Hepatic stellate cell (primary cell): ENCODE data around the gene ALPK3.
A peak's percentile ranks its signal among the peaks of the same experiment; 100 is the strongest.

Experiments
- DNase-seq: peaks from one replicate; pipeline ENCODE4 v3.0.0; 2011; ENCODE audit warnings: low spot score

Gene ALPK3

DNA sequence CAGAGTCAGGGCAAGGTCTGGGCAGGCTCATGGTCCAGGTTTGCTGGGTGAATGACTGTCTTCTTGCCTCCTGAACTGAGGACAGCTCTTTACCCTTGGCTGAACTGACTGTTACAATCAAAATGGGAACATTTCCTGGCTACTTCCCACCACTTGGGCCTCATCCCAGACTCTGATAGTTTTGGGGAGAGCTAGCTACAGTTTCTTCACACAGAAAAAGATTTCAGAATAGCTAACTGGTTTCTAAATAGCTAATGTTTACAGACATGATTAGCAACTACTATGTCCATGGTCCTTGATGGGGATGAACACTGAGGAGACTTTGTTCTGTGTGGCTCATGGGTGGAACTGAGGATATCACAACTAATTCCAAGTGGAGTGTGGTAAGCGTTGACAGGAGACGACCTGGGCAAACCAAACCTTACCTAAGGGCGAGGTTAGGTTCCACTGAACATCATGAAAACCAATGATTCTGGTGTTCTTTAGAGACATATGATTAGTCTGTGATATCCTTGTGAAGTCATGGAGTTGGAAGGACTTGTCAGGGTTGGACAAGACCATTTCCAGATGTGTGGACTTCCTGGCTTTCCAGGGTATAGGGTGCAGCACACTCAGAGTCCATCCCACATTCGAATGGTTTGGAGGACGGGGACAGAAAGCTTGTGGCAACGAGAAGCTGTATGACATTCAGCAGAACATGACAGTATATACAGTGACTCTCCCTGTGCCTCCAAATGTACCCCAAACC, 7.3 kb downstream of the ALPK3 start:
- DNase-seq = no peak

DNA sequence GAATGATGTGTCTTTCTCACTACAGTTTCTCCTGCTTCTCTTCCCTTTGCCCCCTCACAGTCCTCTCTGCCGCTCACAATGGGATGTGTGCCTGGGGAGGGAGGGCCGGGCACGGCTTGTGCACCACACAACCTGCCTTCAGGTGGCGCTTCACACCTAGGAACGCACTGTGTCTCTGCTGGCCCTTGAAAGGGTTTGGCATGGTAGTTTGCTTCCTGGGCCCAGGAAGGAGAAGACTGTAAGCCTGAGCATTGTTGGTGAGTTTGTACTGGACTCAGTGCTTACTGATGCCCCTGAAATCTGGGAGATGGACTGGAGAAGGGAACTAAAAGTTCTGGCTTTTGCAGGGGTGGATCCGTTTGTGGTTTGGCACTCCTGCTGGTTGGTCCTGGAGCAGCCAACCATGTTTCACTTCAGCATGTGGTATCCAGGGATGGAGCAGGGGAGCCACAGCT, 9.2 kb downstream of the ALPK3 start:
- no peak for DNase-seq

- no peak for DNase-seq
Measured at GRCh38 chr15:84827246-84827645, 10.1 kb downstream of the ALPK3 start.

GRCh38 chr15:84828086-84828908, 11.1 kb downstream of the ALPK3 start:
- DNase-seq = no peak

DNA sequence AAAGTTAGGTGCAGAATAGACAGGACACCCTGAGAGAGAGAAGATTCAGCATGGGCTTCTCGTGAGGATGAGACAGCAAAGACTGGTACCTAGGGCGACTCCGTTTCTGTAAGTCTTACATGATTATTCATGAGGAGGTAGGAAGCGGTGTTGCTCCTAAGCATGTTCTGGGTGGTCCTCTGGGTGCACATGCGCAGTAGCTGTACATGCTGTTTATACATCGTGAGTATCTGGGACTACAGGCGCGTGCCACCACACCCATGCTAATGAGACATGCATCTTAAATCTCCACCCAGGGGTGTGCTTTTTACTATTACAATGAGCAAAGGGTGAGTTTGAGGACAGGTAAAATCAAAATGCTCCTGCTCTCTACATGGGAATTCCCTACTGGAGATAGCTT, 12.3 kb downstream of the ALPK3 start:
- DNase-seq = no peak

DNA sequence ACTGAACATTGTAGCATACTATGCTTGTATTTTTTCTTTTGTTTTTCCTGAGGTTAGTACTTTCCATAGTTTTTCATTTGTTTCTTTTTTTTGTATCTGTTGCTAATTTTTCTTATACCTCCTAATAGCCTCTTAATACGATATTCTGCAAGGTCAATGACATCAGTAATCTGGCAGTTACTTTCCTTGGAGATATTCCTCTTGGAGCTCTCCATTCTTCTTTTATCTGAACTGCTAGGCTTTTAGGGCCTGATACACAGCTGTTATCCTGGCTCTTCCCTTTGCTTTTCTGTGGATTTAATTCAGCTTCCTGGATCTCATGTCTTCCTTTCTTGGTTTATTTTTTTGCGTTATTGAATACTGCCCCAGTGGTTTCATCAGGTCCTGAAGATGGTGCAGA, 12.9 kb downstream of the ALPK3 start:
- DNase-seq = no peak

DNA sequence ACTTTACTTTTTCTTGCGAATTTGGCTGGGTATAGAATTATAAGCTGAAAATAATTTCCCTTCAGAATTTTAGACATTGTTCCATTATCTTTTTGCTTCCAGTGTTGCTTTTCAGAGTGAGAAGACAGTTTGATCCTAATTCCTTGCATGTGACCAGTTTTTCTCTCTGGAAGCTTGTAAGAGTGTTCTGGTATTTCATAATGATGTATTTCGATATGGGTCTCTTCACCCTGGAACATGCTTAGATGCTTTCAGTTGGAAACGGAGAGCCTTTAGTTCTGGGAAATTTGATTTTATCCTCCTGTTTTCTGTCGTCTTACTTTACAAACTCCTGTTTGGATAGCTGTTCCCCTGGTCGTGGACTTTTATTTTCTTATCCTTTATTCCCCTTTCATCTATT, 13.9 kb downstream of the ALPK3 start:
- no peak for DNase-seq

DNA sequence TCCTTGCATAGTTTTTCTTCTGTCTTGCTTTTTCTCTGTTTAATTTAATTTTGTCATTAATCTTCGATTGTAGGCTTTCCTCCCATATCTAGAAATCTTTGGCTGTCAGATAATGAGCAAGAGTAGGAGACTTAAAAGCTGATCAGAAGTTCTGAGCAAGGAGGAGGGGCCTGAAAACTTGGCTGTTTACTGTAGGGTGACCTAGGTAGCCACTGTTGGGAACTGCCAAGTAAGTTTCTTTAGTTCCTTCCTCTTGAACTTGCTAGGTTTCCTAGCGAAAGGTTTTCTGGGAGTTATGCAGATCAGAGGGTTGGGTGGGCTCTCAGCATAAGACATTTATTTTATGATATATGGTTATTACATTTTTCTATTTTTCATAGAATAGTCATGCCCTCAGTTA, 14.5 kb downstream of the ALPK3 start:
- DNase-seq = no peak

DNA sequence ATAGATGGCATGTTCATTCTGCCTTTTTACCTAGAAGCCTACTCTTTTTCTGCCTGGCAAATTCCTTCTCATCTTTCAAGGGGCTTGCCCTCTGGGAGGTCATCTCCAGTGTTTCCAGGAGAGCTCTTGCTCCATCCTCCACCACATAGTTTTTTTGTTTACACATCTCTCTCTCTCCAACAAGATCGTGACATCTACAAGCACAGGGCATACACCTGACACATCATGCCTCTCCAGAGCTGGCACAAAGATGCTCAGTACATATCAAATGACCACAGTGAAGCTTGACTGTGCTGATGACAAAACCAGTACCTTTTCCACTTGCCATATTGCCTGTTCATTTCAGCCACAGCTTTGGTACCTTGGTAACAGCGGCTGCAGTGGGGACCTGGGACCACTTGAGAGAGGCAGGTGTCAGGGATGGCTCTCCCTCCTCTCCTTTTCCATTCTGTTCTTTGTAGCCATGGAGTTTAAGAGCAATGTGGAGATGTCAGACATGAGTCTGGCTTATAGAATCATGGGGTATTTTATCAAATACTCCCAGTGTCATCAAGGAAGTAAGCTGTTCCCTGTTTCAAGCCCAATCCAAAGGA, 15.4 kb downstream of the ALPK3 start:
- DNase-seq = no peak

GRCh38 chr15:84833447-84834228, 16.5 kb downstream of the ALPK3 start:
- DNase-seq = no peak

DNA sequence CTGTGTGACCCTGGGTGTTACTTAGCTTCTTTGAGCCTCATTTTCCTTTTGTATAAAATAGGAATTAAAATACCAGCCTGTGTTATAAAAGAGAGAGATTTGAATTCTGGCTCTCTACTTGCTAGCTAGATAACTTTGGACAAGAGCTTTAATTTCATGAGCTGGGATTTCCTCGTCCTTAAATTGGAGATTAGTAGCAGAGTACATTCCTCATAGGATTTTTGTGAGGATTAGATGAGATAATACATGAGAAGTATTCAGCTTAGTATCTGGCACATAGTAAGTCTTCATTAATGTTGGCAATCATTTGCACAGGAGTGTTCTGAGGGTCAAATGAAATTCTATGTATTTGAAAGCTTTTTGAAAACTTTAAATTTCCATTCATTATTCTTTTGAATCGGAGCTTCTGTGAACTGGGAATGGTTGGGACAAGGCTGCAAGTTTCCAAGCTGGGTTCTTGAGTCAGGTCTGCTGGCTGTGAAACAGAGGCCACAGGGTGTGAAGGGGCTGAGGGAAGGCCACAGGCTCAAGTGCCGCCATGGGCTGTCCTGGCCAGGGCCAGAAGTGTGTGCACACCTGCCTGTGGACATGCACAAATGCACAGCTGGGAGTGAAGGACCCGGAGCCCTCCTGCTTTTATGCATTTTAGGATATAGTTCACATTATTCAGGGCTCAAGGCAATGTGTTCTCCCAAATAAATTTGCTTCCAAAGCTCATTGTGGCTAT, 17.2 kb downstream of the ALPK3 start:
- DNase-seq = no peak

- no peak for DNase-seq
Measured at GRCh38 chr15:84834969-84835368, 17.8 kb downstream of the ALPK3 start.

DNA sequence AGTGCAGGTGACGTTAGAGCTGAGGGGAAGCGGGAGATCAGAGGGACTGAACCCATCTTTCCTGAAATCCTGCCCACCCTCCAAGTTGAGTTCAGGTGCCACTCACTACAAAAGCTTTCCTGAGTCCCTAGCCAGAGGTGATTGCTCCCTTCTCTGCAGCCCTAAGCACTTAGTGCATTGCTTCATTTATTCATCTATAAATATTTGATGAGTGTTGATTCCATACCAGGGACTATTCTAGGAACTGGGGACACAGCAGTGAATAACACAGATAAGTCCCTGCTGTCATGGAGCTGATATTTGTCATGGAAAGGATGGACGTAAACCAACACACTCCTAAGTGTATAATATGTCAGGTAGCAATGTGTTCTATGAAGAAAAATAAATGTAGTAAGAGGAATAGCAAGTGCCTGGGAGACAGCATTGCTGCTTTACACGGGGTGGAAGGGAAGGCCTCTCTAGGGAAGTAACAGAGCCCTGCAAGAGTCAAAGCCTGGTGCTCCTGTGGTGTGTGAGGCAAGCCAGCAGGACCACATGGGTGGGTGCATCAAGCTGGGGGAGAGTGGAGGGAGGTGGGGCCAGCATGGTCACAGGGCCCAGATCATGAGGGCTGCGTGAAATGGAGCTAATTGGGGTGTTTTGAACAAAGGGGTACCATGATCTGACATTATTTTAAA, 18.6 kb downstream of the ALPK3 start:
- DNase-seq = no peak

GRCh38 chr15:84836844-84837243, 19.7 kb downstream of the ALPK3 start:
- DNase-seq = no peak

DNA sequence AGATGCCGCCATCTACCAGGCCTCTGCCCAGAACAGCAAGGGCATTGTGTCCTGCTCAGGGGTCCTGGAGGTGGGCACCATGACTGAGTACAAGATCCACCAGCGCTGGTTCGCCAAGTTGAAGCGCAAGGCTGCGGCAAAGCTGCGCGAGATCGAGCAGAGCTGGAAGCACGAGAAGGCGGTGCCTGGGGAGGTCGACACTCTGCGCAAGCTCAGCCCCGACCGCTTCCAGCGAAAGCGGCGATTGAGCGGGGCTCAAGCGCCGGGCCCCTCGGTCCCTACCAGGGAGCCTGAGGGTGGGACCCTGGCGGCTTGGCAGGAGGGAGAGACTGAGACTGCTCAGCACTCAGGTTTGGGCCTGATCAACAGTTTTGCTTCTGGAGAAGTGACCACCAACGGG, 22.6 kb downstream of the ALPK3 start:
- DNase-seq = no peak

GRCh38 chr15:84840255-84840654, 23.1 kb downstream of the ALPK3 start:
- DNase-seq = no peak

DNA sequence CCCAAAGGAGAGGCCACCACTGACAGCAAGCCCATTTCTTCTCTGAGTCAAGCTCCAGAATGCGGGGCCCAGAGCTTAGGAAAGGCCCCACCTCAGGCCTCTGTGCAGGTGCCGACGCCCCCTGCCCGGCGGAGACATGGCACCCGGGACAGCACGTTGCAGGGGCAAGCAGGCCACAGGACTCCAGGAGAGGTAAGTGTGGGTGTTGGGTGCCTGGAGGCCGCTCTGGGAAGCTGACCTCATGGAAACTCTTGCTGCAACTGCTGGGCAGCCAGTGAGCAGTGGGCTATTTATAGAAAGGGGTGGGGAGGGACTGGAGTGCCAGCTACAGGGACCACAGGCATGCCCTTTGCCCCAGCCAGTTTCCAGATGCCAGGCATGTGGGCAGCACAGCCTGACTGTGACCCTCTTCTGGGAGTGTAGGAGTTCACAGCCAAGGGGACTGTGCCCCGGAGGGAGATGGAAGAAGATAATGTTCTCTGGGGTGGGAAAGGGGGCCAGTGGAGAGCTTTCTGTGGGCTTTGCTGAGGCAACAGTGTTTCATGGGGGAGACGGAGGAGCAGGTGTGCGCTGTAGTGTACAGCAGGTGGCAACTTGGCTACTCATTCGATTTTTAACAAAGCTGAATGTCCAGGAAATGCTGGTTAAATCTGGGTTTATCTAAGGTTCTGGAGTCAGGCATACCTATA, 23.7 kb downstream of the ALPK3 start:
- peak; percentile 73 for DNase-seq

- DNase-seq = no peak
Measured at GRCh38 chr15:84842781-84843180, 25.6 kb downstream of the ALPK3 start.

GRCh38 chr15:84844964-84845363, 27.8 kb downstream of the ALPK3 start:
- no peak for DNase-seq

DNA sequence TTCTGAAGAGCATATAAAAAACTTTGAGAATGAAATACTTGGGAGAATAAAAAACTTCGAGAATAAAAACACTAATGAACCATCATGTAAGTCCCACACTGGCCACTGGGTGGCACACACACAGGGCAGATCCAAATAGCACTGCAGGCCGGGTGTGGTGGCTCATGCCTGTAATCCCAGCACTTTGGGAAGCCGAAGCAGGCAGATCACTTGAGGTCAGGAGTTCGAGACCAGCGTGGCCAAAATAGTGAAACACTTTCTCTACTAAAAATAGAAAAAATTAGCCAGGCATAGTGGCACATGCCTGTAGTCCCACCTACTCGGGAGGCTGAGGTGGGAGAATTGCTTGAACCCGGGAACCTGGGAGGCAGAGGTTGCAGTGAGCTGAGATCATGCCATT, 28.5 kb downstream of the ALPK3 start:
- DNase-seq = peak; percentile 39
